Measurements from ENCODE around the gene DENND4C. TPM values are rescaled to one million over a fixed set of nuclear protein-coding genes. Genes with fewer than 3 reads are reported as not detected.
A peak's percentile ranks its signal among the peaks of the same experiment; 100 is the strongest.

Gene DENND4C
- total and polyA plus RNA-seq, 2 donors (not counting 1 experiment from before 2014, with no cell fraction given): 27.4 to 87.0 TPM

DNA sequence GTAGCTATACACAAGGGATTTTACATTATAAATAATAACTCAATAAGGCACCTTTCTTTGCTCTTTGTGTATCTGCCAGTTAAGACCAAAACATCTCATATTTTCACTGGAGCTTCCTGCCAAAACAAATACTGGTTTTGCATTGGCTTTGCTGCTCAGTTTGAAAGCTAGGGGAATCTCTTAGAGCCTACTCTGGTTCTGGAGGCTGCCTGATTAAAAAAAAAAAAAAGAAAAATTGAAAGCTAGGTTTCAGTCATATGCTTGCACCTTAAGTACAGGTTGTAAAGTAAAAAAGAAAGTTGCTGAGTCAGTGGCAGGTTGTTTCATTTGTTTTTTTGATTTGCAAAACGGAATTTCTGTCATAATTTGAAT, 2.3 kb downstream of the DENND4C start:
- Histone ChIP-seq H3K79me2 (ENCODE audit: control insufficient read depth, insufficient read depth, low read length) (peaks cover 59% of the 10 kb centered on the region), H3K4me3 (replicated peaks in 1 of 4; ENCODE audit: control extremely low read depth in 1 of 4, insufficient read depth in 1 of 4, low read depth in 3 of 4, low read length in 4 of 4) (peak overlapping the region in 3 of 4 experiments; percentile 82 to 97 (median 96)), H3K36me3 (ENCODE audit: control insufficient read depth, insufficient read depth, low read length) (no peaks in the 10 kb centered on the region), H2AFZ (ENCODE audit: low read length) (no peak overlapping the region), H3K27me3 (ENCODE audit: control insufficient read depth, insufficient read depth, low read length) (no peaks in the 10 kb centered on the region), H3K9me3 (ENCODE audit: control insufficient read depth, insufficient read depth, low read depth, low read length) (no peaks in the 10 kb centered on the region), H3K9ac (ENCODE audit: insufficient read depth, low read length) (no peak overlapping the region), H4K20me1 (ENCODE audit: control insufficient read depth, extremely low read depth, insufficient read depth, low read length) (no peaks in the 10 kb centered on the region), H3K4me1 (ENCODE audit: control insufficient read depth, extremely low read depth, insufficient read depth, low read length) (peaks cover 3% of the 10 kb centered on the region), H3K27ac (ENCODE audit: insufficient read depth, low read length) (no peak overlapping the region), H3K4me2 (ENCODE audit: extremely low read depth, insufficient read depth, low read length) (peak overlapping the region; percentile 95)
- DNase-seq (ENCODE audit: low read depth in 2 of 2): peak; percentile 63 to 67
- TF ChIP-seq EZH2 (IDR thresholded peaks at IDR 0.05; ENCODE audit: low read length, missing control alignments): no peak
- TF ChIP-seq, protein P1, sequence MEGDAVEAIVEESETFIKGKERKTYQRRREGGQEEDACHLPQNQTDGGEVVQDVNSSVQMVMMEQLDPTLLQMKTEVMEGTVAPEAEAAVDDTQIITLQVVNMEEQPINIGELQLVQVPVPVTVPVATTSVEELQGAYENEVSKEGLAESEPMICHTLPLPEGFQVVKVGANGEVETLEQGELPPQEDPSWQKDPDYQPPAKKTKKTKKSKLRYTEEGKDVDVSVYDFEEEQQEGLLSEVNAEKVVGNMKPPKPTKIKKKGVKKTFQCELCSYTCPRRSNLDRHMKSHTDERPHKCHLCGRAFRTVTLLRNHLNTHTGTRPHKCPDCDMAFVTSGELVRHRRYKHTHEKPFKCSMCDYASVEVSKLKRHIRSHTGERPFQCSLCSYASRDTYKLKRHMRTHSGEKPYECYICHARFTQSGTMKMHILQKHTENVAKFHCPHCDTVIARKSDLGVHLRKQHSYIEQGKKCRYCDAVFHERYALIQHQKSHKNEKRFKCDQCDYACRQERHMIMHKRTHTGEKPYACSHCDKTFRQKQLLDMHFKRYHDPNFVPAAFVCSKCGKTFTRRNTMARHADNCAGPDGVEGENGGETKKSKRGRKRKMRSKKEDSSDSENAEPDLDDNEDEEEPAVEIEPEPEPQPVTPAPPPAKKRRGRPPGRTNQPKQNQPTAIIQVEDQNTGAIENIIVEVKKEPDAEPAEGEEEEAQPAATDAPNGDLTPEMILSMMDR (conservative IDR thresholded peaks at IDR 0.05 in 1 of 2, IDR thresholded peaks at IDR 0.05 in 1 of 2; ENCODE audit: low read depth in 1 of 2, low read length in 2 of 2): no peak

DNA sequence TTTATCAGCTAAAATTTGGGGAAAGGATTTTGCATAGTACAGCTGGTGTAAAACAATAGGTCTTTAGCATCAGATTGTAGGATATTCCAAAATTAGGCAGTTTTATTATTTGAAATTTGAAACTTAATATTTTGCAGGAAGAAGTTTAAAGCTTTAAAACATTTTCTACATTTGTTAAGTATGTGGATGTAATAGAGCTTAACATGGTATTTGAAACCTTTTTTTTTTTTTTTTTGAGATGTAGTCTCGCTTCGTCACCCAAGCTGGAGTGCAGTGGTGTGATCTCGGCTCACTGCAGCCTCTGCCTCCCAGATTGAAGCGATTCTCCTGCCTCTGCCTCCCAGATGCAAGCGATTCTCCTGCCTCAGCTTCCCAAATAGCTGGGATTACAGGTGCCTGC, 2.9 kb downstream of the DENND4C start:
- Histone ChIP-seq H3K4me3 (replicated peaks in 1 of 4; ENCODE audit: control extremely low read depth in 1 of 4, insufficient read depth in 1 of 4, low read depth in 3 of 4, low read length in 4 of 4) (peak overlapping the region in 3 of 4 experiments; percentile 82 to 97 (median 96)), H3K4me2 (ENCODE audit: extremely low read depth, insufficient read depth, low read length) (peak overlapping the region; percentile 95), H3K27ac (ENCODE audit: insufficient read depth, low read length) (no peak overlapping the region)

DNA sequence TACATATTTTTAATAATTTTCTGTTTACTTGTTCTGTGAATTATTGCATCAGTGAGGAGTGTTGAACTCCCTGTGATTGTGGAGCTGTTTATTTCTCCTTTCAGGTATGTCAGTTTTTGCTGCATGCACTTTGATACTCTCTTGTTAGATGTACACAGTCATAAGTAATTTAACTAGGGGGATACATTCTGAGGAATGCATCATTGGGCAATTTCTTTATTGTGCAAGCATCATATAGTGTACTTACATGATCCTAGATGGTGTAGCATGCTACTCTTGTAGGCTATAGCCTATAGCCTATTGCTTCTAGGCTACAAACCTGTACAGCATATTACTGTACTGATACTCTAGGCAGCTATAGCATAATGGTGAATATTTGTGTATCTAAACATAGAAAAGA, 9.5 kb downstream of the DENND4C start:
- Histone ChIP-seq H4K20me1 (ENCODE audit: control insufficient read depth, extremely low read depth, insufficient read depth, low read length) (no peaks in the 10 kb centered on the region), H3K9ac (ENCODE audit: insufficient read depth, low read length) (no peak overlapping the region), H2AFZ (ENCODE audit: low read length) (no peak overlapping the region), H3K27me3 (ENCODE audit: control insufficient read depth, insufficient read depth, low read length) (no peaks in the 10 kb centered on the region), H3K9me3 (ENCODE audit: control insufficient read depth, insufficient read depth, low read depth, low read length) (no peaks in the 10 kb centered on the region), H3K36me3 (ENCODE audit: control insufficient read depth, insufficient read depth, low read length) (no peaks in the 10 kb centered on the region), H3K4me2 (ENCODE audit: extremely low read depth, insufficient read depth, low read length) (no peak overlapping the region), H3K79me2 (ENCODE audit: control insufficient read depth, insufficient read depth, low read length) (peaks cover 59% of the 10 kb centered on the region), H3K4me3 (replicated peaks in 1 of 4; ENCODE audit: control extremely low read depth in 1 of 4, insufficient read depth in 1 of 4, low read depth in 3 of 4, low read length in 4 of 4) (no peak overlapping the region), H3K4me1 (ENCODE audit: control insufficient read depth, extremely low read depth, insufficient read depth, low read length) (no peaks in the 10 kb centered on the region), H3K27ac (ENCODE audit: insufficient read depth, low read length) (no peak overlapping the region)
- DNase-seq (ENCODE audit: low read depth in 2 of 2): peak in 1 of 2 donors; percentile 30
- TF ChIP-seq EZH2 (IDR thresholded peaks at IDR 0.05; ENCODE audit: low read length, missing control alignments): no peak
- TF ChIP-seq, protein P1 (conservative IDR thresholded peaks at IDR 0.05 in 1 of 2, IDR thresholded peaks at IDR 0.05 in 1 of 2; ENCODE audit: low read depth in 1 of 2, low read length in 2 of 2): no peak

More for the DNA sequence above, 2.9 kb downstream of the DENND4C start:
- no peaks in the 10 kb centered on the region for H4K20me1 ChIP-seq (ENCODE audit: control insufficient read depth, extremely low read depth, insufficient read depth, low read length)
- DNase-seq (ENCODE audit: low read depth in 2 of 2): no peak
- TF ChIP-seq, protein P1 (conservative IDR thresholded peaks at IDR 0.05 in 1 of 2, IDR thresholded peaks at IDR 0.05 in 1 of 2; ENCODE audit: low read depth in 1 of 2, low read length in 2 of 2): no peak
- TF ChIP-seq EZH2 (IDR thresholded peaks at IDR 0.05; ENCODE audit: low read length, missing control alignments): no peak
- H3K36me3 ChIP-seq (ENCODE audit: control insufficient read depth, insufficient read depth, low read length): no peaks in the 10 kb centered on the region
- H3K9ac ChIP-seq (ENCODE audit: insufficient read depth, low read length): no peak overlapping the region
- peaks cover 60% of the 10 kb centered on the region for H3K79me2 ChIP-seq (ENCODE audit: control insufficient read depth, insufficient read depth, low read length)
- no peak overlapping the region for H2AFZ ChIP-seq (ENCODE audit: low read length)
- H3K4me1 ChIP-seq (ENCODE audit: control insufficient read depth, extremely low read depth, insufficient read depth, low read length): peaks cover 3% of the 10 kb centered on the region
- no peaks in the 10 kb centered on the region for H3K9me3 ChIP-seq (ENCODE audit: control insufficient read depth, insufficient read depth, low read depth, low read length)
- H3K27me3 ChIP-seq (ENCODE audit: control insufficient read depth, insufficient read depth, low read length): no peaks in the 10 kb centered on the region

All from fibroblast of lung (primary cell).